ENCODE measurements around the gene ASB15. TPM values are rescaled to one million over a fixed set of nuclear protein-coding genes. Genes with fewer than 3 reads are reported as not detected.

The ASB15 gene
- total and polyA plus RNA-seq, 2 of the 8 experiments (the other 6 are each of a cell fraction or from before 2014, with no cell fraction given), result not detected

DNA sequence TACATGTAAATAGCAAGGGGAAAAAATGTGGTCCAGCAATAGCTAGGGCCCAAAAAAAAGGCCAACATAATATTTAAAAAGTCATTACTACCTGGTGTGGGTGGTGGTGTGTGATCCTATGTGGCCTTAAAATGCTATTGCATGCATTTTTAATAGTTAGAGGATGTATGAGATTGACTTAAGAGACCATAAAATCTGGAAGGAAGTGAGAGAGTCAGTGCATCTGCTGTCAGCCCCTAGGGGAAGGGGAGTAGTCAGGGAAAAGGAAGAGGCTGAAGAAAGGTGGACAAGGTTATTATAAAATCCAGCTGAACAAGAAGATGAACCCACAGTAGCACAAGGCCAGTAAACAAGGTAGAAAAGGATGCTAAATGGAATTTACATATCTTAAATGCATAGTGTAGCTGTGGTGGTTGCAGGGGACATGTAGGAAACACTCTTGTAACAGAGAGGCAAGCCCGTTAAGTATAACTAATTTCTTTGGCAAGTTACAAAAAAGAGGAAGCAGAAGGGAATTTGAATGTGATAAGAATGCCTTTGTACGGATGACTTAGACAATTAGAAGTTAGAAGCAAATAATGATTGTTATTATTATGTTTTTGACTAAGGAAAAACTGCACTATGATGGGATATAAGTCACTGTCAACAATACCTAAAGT is 32.1 kb upstream of the ASB15 start:
- POLR2A ChIA-PET (ENCODE audit: partially characterized antibody), result no interaction called here
- 91% methylated on average over 2 of the region's 2 CpGs; no CpG with 5 or more reads in 1 of the 2 experiments for WGBS, 2 experiments (ENCODE audit: extremely low coverage in 1 of 2, insufficient coverage in 1 of 2, insufficient read length in 1 of 2, insufficient replicate concordance in 2 of 2, low coverage in 1 of 2, low lambda C conversion rate in 2 of 2, missing lambda C conversion rate in 1 of 2)

More for the DNA sequence above, 32.1 kb upstream of the ASB15 start:
- Histone ChIP-seq H2AFZ (ENCODE audit: low read length) (no peak overlapping the region), H2AK5ac (ENCODE audit: low read depth, low read length) (no peak overlapping the region), H3K79me2 (ENCODE audit: control insufficient read depth in 1 of 2, insufficient read depth in 2 of 2, low read length in 2 of 2) (no peaks in the 10 kb centered on the region), H2BK5ac (ENCODE audit: low read depth, low read length) (no peak overlapping the region), H3K18ac (ENCODE audit: extremely low read depth, low read length) (no peak overlapping the region), H3K56ac (replicated peaks; ENCODE audit: insufficient read length, low read depth, low read length) (no peak overlapping the region), H4K20me1 (replicated peaks in 1 of 2; ENCODE audit: control insufficient read depth in 1 of 2, insufficient read depth in 2 of 2, low read length in 2 of 2) (no peaks in the 10 kb centered on the region), H4K91ac (replicated peaks; ENCODE audit: insufficient read length, low read length) (no peak overlapping the region), H3K9me3 (ENCODE audit: insufficient read depth in 2 of 2, low read depth in 1 of 2, low read length in 1 of 2) (no peaks in the 10 kb centered on the region), H4K8ac (ENCODE audit: extremely low read depth, insufficient read depth, low read length) (no peak overlapping the region), H2BK15ac (ENCODE audit: low read length) (no peak overlapping the region), H3K9ac (replicated peaks in 1 of 4; ENCODE audit: extremely low read depth in 1 of 4, low read depth in 3 of 4, low read length in 3 of 4) (no peak overlapping the region), H3K4me3 (ENCODE audit: extremely low read depth in 1 of 4, insufficient read depth in 2 of 4, low read depth in 3 of 4, low read length in 4 of 4) (no peak overlapping the region), H2BK120ac (replicated peaks; ENCODE audit: low read depth, low read length) (no peak overlapping the region), H3K4me1 (replicated peaks in 1 of 4; ENCODE audit: control insufficient read depth in 3 of 4, insufficient read depth in 4 of 4, low read length in 3 of 4) (peaks cover 0 to 2% (median 0%) of the 10 kb centered on the region in 4 experiments; a peak in 1 of 7 replicates), H3K79me1 (ENCODE audit: low read depth, low read length) (no peaks in the 10 kb centered on the region), H2BK20ac (ENCODE audit: low read length) (no peak overlapping the region), H2BK12ac (ENCODE audit: low read depth, low read length) (no peak overlapping the region), H3K23me2 (ENCODE audit: low read depth, low read length) (no peaks in the 10 kb centered on the region), H3K23ac (ENCODE audit: insufficient read length) (no peak overlapping the region), H4K5ac (ENCODE audit: insufficient read length, low read depth, low read length) (no peak overlapping the region), H3K27ac (ENCODE audit: low read depth, low read length) (no peak overlapping the region), H3K27me3 (replicated peaks in 1 of 4; ENCODE audit: control insufficient read depth in 3 of 4, extremely low read depth in 1 of 4, insufficient read depth in 3 of 4, low read length in 3 of 4) (no peaks in the 10 kb centered on the region), H3K4ac (replicated peaks; ENCODE audit: insufficient read length, low read depth, low read length) (no peak overlapping the region), H3K14ac (ENCODE audit: insufficient read length) (no peak overlapping the region), H3K4me2 (ENCODE audit: insufficient read depth in 1 of 2, low read depth in 2 of 2, low read length in 2 of 2) (no peak overlapping the region), H3K36me3 (ENCODE audit: control insufficient read depth in 2 of 4, insufficient read depth in 4 of 4, low read length in 3 of 4) (no peaks in the 10 kb centered on the region)
- CTCF ChIA-PET (ENCODE audit: partially characterized antibody), result interaction anchor here (0.6 to 1.1 kb wide), 5 partner anchors 8 to 34 kb away, joined by 3 to 4 read pairs (median 3); no protein-coding TSS in a partner anchor
- FAIRE-seq (no peak), DNase-seq (ENCODE audit: low read depth in 1 of 2, low spot score in 2 of 2) (no peak)
- TF ChIP-seq POU5F1 (IDR thresholded peaks at IDR 0.05; ENCODE audit: low read depth, low read length) (no peak), FOSL1 (IDR thresholded peaks at IDR 0.05; ENCODE audit: insufficient read depth, low read depth, low read length) (no peak), POLR2A (IDR thresholded peaks at IDR 0.05; ENCODE audit: control extremely low read depth in 1 of 2, low read depth in 2 of 2, low read length in 2 of 2) (no peak), KDM1A (IDR thresholded peaks at IDR 0.05; ENCODE audit: borderline replicate concordance, low read length) (no peak), SP1 (IDR thresholded peaks at IDR 0.05; ENCODE audit: low read depth, low read length) (no peak), BRCA1 (IDR thresholded peaks at IDR 0.05; ENCODE audit: low read depth, low read length) (no peak)
- TF ChIP-seq, protein P1, sequence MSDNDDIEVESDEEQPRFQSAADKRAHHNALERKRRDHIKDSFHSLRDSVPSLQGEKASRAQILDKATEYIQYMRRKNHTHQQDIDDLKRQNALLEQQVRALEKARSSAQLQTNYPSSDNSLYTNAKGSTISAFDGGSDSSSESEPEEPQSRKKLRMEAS (IDR thresholded peaks at IDR 0.05), result no peak
